AG09319 (cell line): ENCODE measurements around the gene GREM2.

Experiments used
- DNase-seq: peaks from one replicate; pipeline ENCODE4 v3.0.0-alpha.2; 2010; ENCODE audit warnings: low read depth; ENCODE audit errors: extremely low read depth
- CTCF ChIP-seq: IDR thresholded peaks from 2 replicates; pipeline ENCODE4 v1.5.1; 2011; ENCODE audit warnings: low read depth, mild to moderate bottlenecking, inconsistent platforms, low read length, moderate library complexity

The GREM2 gene

GRCh38 chr1:240484804-240485443, 127.0 kb downstream of the GREM2 start:
- no peak for DNase-seq
- no peak for TF ChIP-seq CTCF

GRCh38 chr1:240478536-240478935, 133.4 kb downstream of the GREM2 start:
- DNase-seq = no peak
- TF ChIP-seq CTCF = no peak

GRCh38 chr1:240475832-240476231, 136.1 kb downstream of the GREM2 start:
- no peak for DNase-seq

GRCh38 chr1:240474133-240474614, 137.8 kb downstream of the GREM2 start:
- no peak for TF ChIP-seq CTCF
- DNase-seq = no peak

More at GRCh38 chr1:240475832-240476231, 136.1 kb downstream of the GREM2 start:
- TF ChIP-seq CTCF = no peak

- no peak for DNase-seq
- no peak for TF ChIP-seq CTCF
These were observed 143.3 kb downstream of the GREM2 start for GRCh38 chr1:240468656-240469055.

- no peak for DNase-seq
- no peak for TF ChIP-seq CTCF
These were observed 144.1 kb downstream of the GREM2 start for GRCh38 chr1:240467895-240468294.

GRCh38 chr1:240466509-240466908, 145.4 kb downstream of the GREM2 start:
- TF ChIP-seq CTCF = no peak
- DNase-seq = no peak
